LNCAP (cell line): Measurements from ENCODE around the gene ATG9A.

Experiments
- CTCF ChIP-seq: fragments of 450-650 bp; IDR thresholded peaks from 2 replicates; pipeline ENCODE4 v1.5.1; 2017; ENCODE audit warnings: mild to moderate bottlenecking

ATG9A gene

GRCh38 chr2:219205165-219205538 is 24.3 kb downstream of the ATG9A start:
- TF ChIP-seq CTCF: no peak

GRCh38 chr2:219204425-219205164 is 24.8 kb downstream of the ATG9A start:
- no peak for TF ChIP-seq CTCF

- TF ChIP-seq CTCF: no peak
Measured at GRCh38 chr2:219199470-219200211, 29.8 kb downstream of the ATG9A start.

- no peak for TF ChIP-seq CTCF
Measured at GRCh38 chr2:219198974-219199373, 30.5 kb downstream of the ATG9A start.

- TF ChIP-seq CTCF: no peak
Measured at GRCh38 chr2:219197388-219197787, 32.0 kb downstream of the ATG9A start.

GRCh38 chr2:219186754-219187456 is 42.5 kb downstream of the ATG9A start:
- TF ChIP-seq CTCF: no peak

GRCh38 chr2:219184121-219184520 is 45.3 kb downstream of the ATG9A start:
- TF ChIP-seq CTCF: no peak
